GM12874 (cell line): Measurements from ENCODE around the gene MAP2K4.

Source experiments
- TF ChIP-seq, protein P1 (sequence below): IDR thresholded peaks from 2 replicates; pipeline ENCODE4 v1.5.1; 2011; ENCODE audit warnings: low read depth, mild to moderate bottlenecking, control low read depth, low read length, moderate library complexity; ENCODE audit not compliant: insufficient read depth

MAP2K4 gene

GRCh38 chr17:12055889-12056288, 35.2 kb downstream of the MAP2K4 start:
- TF ChIP-seq, protein P1, sequence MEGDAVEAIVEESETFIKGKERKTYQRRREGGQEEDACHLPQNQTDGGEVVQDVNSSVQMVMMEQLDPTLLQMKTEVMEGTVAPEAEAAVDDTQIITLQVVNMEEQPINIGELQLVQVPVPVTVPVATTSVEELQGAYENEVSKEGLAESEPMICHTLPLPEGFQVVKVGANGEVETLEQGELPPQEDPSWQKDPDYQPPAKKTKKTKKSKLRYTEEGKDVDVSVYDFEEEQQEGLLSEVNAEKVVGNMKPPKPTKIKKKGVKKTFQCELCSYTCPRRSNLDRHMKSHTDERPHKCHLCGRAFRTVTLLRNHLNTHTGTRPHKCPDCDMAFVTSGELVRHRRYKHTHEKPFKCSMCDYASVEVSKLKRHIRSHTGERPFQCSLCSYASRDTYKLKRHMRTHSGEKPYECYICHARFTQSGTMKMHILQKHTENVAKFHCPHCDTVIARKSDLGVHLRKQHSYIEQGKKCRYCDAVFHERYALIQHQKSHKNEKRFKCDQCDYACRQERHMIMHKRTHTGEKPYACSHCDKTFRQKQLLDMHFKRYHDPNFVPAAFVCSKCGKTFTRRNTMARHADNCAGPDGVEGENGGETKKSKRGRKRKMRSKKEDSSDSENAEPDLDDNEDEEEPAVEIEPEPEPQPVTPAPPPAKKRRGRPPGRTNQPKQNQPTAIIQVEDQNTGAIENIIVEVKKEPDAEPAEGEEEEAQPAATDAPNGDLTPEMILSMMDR: no peak

DNA sequence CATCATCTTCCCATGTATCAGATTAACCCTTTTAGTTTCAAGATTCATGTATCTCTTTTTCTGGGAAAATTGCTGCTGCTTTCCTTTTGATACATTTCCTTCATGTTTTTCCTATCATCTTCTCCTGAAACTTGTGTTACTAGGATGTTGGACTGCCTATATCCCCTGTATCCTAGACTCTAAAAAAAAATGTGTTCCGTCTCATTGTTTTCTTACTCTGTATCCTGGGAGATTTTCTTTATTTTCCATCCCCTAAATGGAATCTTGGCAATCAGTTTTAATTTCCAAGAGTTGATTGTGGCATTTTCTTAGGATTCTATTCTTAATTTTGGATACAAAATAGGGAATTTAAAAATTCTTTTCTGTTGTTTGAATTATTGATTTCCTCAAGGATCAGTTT, 36.8 kb downstream of the MAP2K4 start:
- TF ChIP-seq, protein P1: no peak

- TF ChIP-seq, protein P1: no peak
Observed at GRCh38 chr17:12058535-12058934, 37.9 kb downstream of the MAP2K4 start.

DNA sequence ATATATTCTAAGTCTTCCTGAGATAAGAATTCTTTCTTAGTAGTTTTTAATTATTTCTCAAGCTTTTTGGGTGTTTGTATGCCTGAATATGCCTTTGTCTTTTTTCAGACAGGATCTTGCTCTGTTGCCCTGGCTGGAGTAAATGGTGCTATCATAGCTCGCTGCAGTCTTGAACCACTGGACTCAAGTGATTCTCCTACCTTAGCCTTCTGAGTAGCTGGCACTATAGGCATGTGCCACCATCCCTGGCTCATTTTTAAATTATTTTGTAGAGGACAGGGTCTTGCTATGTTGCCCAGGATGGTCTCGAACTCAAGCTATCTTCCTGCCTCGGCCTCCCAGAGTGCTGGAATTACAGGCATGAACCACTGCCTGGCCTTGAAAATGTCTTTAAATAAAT, 41.6 kb downstream of the MAP2K4 start:
- TF ChIP-seq, protein P1: no peak

DNA sequence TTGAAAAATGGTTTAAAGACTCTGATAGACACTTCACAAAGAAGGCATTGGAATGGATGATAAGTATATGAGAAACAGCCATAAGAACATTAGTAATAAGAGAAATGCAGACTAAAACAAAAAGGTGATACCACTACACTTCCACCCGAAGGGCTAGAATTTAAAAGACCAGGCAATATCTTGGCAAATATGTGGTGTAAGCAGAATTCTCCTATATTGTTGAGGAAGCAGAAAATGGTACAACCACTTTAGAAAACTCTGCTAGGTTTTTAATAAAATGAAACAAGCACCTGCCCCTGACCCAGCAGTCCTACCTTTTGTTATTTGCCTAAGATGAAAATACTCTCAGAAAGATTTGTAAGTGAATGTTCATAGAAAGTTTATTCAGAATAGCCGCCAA, 43.7 kb downstream of the MAP2K4 start:
- TF ChIP-seq, protein P1: no peak

DNA sequence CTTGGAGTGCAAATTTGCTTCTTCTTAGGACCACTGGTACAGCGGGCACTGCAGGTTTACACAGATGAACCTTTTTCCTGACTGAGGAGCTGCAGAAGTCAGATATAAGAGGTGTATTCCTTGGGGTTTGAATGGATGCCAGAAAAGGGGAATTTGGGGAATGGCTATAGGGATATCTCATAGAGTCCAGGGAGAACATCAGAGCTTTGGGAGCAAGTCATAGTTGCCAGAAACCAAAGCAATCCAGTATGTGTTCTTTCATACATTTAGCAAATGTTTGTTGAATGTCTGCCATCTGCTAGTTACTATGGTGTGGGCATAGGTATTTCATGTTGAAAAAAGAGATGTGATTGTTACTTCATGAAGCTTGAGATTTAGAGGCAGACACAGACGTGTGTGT, 46.8 kb downstream of the MAP2K4 start:
- TF ChIP-seq, protein P1: no peak

DNA sequence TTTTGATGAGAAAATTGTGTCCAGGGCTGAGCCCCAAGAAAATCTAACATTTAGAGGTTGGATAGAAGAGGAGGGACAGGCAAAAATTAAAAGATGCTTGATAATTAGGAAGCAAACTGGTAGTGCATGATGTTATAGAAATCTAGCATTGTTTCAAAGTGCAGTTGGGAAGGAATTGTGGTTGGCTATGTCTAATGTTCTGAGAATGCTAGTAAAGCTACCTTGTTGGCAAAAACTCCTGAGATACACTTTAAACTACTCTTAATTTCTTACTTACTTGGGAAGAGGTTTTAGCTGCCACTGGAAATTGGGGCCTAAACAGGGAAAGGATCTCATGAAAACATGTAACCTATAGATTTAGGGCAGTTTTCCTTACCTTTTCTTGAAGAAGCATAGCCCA, 48.3 kb downstream of the MAP2K4 start:
- TF ChIP-seq, protein P1: no peak

GRCh38 chr17:12070561-12070960, 49.9 kb downstream of the MAP2K4 start:
- TF ChIP-seq, protein P1: no peak
